ENCODE data around the gene TAF11L14.
"Not testable (repeated sequence)": the region's sequence is repeated elsewhere in the genome, so short reads cannot be mapped to it uniquely, and the experiment has no call there.

GRCh38 chr5:17597728-17598127 is 36.5 kb upstream of the TAF11L14 start, which contains the start of gene TAF11L10:
- TF ChIP-seq ESRRB (CRISPR knock-in tag; IDR thresholded peaks at IDR 0.05; ENCODE audit: borderline replicate concordance); EZH2 (IDR thresholded peaks at IDR 0.05; ENCODE audit: borderline replicate concordance, low read depth, low read length); SMARCA5 (IDR thresholded peaks at IDR 0.05): not testable (repeated sequence)
- TF ChIP-seq, protein P1, sequence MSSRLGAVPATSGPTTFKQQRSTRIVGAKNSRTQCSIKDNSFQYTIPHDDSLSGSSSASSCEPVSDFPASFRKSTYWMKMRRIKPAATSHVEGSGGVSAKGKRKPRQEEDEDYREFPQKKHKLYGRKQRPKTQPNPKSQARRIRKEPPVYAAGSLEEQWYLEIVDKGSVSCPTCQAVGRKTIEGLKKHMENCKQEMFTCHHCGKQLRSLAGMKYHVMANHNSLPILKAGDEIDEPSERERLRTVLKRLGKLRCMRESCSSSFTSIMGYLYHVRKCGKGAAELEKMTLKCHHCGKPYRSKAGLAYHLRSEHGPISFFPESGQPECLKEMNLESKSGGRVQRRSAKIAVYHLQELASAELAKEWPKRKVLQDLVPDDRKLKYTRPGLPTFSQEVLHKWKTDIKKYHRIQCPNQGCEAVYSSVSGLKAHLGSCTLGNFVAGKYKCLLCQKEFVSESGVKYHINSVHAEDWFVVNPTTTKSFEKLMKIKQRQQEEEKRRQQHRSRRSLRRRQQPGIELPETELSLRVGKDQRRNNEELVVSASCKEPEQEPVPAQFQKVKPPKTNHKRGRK (tag; IDR thresholded peaks at IDR 0.05) = not testable (repeated sequence)

All from K562 (cell line).